GM19193 (cell line): ENCODE measurements around the gene ZNF793.

Experiments
- POLR2A ChIP-seq: IDR thresholded peaks from 4 replicates; pipeline ENCODE4 v1.6.1; 2011; ENCODE audit not compliant: insufficient read depth, insufficient read length; ENCODE audit errors: extremely low read depth

Gene ZNF793

DNA sequence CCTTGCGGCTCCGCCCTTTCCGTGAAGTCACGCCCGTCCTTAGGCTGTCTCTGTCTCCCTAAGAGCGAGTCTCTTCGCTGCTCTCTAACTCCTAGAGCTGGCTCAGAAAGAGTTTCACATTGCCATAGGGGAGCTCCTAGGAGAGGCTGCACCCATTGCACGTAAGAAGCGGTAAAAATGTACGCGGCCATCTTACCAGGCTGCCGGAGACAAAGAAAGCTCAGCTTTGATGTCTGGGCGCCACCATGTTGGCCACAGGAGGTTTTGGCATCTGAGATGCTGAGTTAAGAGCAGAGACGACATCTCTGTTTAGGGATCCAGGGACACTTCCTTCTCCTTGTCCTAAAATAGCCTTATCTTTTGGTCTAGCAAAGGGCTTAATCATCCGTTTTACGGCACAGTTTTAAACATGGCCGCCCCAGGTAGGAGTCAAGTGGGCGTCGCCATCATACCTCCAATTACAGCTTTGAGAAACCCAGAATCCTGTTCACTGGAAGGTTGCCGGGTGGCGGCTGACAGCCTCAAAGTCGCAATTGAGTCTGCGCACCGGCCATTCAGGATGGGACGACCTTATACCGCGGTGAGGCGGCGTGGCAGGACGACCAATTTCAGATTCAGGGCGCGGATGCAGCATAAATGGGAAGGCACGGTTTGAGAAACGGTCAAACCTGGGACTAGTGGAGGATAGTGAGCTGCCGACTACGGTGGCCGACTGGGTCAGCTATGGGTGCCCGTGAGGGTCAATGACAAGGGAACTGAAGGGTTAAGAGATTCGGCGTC is at the start of gene ZNF793:
Gene ZNF793, plus strand, starts transcription at position 553 of the 780 bp plus-strand sequence. CDS start 16,501 bp downstream, outside the sequence.
- peak; percentile 30 for TF ChIP-seq POLR2A

DNA sequence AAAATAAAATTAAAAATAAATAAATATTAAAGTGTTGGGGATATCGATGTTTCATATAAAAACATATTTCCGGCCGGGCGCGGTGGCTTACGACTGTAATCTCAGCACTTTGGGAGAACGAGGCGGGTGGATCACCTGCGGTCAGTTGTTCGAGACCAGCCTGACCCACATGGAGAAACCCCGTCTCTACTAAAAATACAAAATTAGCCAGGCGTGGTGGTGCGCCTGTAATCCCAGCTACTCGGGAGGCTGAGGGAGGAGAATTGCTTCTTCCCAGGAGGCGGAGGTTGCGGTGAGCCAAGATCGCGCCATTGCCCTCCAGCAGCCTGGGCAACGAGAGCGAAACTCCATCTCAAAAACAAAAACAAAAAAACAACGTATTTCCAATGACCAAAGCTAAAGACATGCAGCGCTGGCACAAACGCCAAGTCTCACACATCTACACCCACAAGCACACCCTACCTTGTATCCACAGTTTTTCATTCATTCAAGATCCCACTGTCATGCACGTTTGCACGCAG is 40.4 kb upstream of the ZNF793 start:
- TF ChIP-seq POLR2A: no peak

- TF ChIP-seq POLR2A: peak; percentile 77
Measured at GRCh38 chr19:37466798-37467607, 39.7 kb upstream of the ZNF793 start, which contains the start of gene ZNF569. TSS of gene ZNF569 (minus strand) at chr19:37467444. CDS start at chr19:37444921, 22,523 bp downstream.

DNA sequence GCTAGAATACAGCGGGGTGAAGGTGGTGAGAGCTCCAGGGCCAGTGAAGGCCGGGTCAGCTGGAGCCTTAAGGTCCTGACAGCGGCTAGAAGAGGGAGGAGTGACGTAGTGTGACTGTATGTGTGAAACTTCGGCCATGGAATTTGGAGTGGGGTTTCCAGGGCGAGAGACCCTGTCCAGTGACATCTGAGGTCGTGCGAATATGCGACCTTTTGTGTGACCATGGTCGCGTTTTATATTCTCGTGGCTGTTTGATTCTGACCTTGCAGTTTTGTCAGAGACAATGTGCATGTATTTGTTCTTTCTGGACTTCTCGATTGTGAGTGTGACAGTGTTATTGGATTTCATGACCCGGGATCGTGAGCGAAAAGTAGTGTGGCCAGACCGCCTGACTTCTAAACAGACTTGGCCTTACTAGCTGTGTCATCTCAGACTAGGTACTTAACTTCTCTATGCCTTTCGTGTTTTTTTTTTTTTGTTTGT is 39.1 kb upstream of the ZNF793 start:
- TF ChIP-seq POLR2A: no peak

DNA sequence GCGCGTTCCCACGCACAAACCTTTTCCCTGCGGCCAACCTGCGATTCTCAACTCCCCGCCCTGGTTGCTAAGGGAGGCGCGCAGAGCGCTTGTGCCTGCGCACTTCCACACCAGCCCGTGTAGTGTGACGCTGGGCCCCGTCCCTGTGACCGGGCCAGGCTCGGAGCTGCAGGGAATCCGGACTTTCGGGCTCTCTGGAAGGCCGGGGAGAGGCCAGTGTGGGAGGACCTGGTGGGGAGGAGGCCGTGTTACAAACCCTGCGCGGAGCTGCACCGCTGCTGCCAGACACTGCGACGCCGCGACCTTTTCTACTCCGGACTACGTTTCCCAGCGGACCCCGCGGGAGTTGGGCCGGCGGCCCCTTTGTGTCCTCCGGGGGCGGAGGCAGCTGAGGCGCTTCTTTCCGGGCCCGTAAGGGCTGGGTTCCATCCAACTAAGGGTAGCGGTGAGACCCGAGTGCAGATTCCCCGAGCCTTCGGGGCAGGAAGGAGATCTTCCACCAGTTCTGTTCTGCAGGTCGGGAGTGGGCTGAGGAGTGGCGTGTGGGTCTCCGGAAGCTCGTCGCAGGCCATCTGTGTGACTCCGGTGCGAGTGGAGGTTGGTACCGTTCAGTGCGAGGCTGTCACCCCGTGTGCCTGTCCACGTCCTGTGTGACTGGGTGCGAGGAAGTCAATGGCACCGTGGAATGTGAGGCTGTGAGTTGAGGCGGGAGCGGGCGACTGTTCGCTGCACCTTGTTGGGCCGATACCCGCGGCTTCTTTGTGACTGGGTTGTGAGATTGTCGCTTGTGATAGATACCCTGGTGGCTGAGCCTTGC is 37.6 kb upstream of the ZNF793 start, which contains the start of gene ZNF570:
Gene ZNF570, plus strand, starts transcription at position 396 of the 817 bp plus-strand sequence. CDS start 999 bp downstream, outside the sequence.
- TF ChIP-seq POLR2A: peak; percentile 75

DNA sequence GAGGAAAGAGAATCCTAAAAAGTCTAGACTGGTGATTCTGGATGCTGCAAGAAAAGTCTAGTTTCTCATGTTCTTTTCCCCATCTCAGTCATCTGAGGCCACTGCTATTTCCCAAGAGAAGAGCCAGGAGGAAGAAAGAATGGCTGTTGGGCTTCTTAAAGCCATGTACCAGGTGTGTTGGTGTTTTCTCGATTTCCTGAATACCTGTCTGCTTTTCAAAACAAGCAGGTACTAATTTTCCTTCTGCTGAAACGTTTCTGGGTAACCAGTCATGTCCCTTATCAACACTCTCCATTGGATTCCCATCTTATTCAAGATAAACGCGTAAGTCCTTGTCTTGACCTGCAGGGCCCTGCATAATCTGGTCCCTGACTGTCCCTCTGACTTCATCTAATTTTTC is 36.5 kb upstream of the ZNF793 start:
- TF ChIP-seq POLR2A: no peak

- no peak for TF ChIP-seq POLR2A
Measured at GRCh38 chr19:37472165-37472564, 34.6 kb upstream of the ZNF793 start.

DNA sequence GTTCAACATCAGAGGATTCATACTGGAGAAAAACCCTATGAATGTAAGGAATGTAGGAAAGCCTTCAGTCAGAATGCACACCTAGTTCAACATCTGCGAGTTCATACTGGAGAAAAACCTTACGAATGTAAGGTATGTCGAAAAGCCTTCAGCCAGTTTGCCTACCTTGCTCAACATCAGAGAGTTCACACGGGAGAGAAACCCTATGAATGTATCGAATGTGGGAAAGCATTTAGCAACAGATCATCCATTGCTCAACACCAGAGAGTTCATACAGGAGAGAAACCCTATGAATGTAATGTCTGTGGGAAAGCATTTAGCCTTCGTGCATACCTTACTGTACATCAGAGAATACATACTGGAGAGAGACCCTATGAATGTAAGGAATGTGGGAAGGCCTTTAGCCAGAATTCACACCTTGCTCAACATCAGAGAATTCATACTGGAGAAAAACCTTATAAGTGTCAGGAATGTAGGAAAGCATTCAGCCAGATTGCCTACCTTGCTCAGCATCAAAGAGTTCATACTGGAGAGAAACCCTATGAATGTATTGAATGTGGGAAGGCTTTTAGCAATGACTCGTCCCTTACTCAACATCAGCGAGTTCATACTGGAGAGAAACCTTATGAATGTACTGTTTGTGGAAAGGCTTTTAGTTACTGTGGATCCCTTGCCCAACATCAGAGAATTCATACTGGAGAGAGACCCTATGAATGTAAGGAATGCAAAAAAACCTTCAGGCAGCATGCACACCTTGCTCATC is 22.2 kb upstream of the ZNF793 start:
- no peak for TF ChIP-seq POLR2A

DNA sequence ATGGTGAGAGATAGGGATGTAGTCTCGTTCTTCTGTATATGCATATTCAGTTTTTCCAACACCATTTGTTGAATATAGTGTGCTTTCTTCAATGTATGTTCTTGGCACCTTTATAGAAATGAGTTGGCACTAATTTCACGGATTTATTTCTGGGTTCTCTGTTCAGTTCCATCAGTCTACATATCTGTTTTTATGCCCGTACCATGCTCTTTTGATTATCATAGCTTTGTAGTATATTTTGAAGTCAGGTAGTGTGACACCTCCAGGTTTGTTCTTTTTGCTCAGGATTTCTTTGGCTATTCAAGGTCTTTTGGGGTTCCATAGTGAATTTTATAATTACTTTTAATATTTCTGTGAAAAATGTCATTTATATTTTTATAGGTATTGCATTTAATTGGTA is 14.5 kb upstream of the ZNF793 start:
- TF ChIP-seq POLR2A: no peak

DNA sequence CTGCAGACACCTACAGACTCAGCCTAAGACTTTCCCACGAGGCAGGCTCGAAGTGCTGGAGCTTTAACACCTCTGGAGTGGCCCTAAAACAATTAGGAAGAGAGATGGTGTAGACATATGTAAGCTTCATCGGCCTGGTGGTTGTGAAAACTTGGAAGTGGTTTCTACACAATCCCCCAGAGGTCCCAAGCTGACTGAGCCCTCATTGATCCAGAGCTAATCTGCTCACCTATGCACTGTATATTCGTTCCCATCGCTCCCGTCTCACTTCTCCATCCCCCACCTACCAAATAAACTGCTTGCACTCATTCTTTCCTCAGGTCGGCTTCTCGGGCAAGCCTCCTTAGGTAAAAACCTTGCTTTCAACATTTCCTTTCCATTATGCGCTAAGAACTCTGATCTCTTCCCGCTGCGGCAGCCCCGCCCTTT is 767 bp upstream of the ZNF793 start:
- no peak for TF ChIP-seq POLR2A

- no peak for TF ChIP-seq POLR2A
Measured at GRCh38 chr19:37507167-37507464, 377 bp downstream of the ZNF793 start.

DNA sequence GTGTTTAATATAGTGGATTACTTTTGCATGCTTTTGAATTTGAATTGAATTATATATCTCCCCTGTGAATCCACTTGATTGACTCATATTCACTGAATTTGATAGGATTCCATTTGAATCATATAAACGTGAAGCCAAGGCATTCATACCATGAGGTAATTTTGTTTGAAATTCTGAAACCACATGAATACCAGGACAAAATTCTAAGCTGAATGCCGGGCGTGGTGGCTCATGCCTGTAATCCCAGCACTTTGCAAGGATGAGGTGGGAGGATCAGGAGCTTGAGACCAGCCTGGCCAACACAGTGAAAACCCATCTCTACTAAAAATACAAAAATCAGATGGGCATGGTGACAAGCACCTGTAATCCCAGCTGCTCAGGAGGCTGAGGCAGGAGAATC is 4.4 kb downstream of the ZNF793 start:
- no peak for TF ChIP-seq POLR2A

- no peak for TF ChIP-seq POLR2A
Measured at GRCh38 chr19:37511821-37512220, 5.1 kb downstream of the ZNF793 start.

GRCh38 chr19:37513397-37513796 is 6.7 kb downstream of the ZNF793 start:
- TF ChIP-seq POLR2A: no peak
